Prostate gland (tissue), 2 donors: Measurements from ENCODE around the gene RBM44.

Source experiments
- POLR2A ChIP-seq: fragments of 450-650 bp; IDR thresholded peaks from one replicate; pipeline ENCODE4 v1.6.1; 2016; ENCODE audit warnings: antibody characterized with exemption, mild to moderate bottlenecking
- TF ChIP-seq, protein P1 (sequence below), 4 experiments: fragments of 200-600 bp in 2 of 4; fragments of 450-650 bp in 2 of 4; sonication (generic) in 2 of 4; IDR thresholded peaks; 1 replicate in 3 of 4; 2 replicates in 1 of 4; pipeline ENCODE4 v1.5.1; 2016 to 2019; ENCODE audit warnings: antibody characterized with exemption in 4 of 4, mild to moderate bottlenecking in 2 of 4, moderate library complexity in 2 of 4

GRCh38 chr2:237749961-237750360 is 48.6 kb upstream of the RBM44 start:
- TF ChIP-seq, protein P1, sequence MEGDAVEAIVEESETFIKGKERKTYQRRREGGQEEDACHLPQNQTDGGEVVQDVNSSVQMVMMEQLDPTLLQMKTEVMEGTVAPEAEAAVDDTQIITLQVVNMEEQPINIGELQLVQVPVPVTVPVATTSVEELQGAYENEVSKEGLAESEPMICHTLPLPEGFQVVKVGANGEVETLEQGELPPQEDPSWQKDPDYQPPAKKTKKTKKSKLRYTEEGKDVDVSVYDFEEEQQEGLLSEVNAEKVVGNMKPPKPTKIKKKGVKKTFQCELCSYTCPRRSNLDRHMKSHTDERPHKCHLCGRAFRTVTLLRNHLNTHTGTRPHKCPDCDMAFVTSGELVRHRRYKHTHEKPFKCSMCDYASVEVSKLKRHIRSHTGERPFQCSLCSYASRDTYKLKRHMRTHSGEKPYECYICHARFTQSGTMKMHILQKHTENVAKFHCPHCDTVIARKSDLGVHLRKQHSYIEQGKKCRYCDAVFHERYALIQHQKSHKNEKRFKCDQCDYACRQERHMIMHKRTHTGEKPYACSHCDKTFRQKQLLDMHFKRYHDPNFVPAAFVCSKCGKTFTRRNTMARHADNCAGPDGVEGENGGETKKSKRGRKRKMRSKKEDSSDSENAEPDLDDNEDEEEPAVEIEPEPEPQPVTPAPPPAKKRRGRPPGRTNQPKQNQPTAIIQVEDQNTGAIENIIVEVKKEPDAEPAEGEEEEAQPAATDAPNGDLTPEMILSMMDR (IDR thresholded peaks at IDR 0.05), result no peak
- no peak for TF ChIP-seq POLR2A
